H1 (cell line): ENCODE measurements around the gene KRCC1. TPM values are rescaled to one million over a fixed set of nuclear protein-coding genes. Genes with fewer than 3 reads are reported as not detected.

Source experiments
- CTCF ChIA-PET: fragments of 300-600 bp; sonication (Branson Sonifier 250); formaldehyde crosslinking; loops from one replicate; lab custom pipeline; 2021; ENCODE audit not compliant: partially characterized antibody; lab: Charles Lee
- POLR2A ChIA-PET: fragments of 300-600 bp; sonication (Branson Sonifier 250); formaldehyde crosslinking; loops from one replicate; lab custom pipeline; 2021; ENCODE audit warnings: inconsistent platforms; ENCODE audit not compliant: partially characterized antibody; lab: Charles Lee
- DNase-seq, 2 experiments: peaks; one replicate each; pipeline versions ENCODE4 v3.0.0 to v3.0.0-alpha.2; 2010 to 2022; ENCODE audit warnings: low spot score in 2 of 2, low read depth in 1 of 2, mixed read lengths in 1 of 2
- FAIRE-seq: peaks from 2 replicates; lab custom pipeline; 2011; peaks lifted over from hg19 to GRCh38; lab: Jason Lieb, UNC
- H2AFZ ChIP-seq: 2 replicates; pipeline ENCODE4 v1.8.1; 2012; ENCODE audit warnings: low read length, inconsistent platforms
- H2AK5ac ChIP-seq: 2 replicates; pipeline ENCODE4 v1.6.1; 2013; ENCODE audit warnings: low read depth, low read length
- H2BK120ac ChIP-seq: replicated peaks from 2 replicates; pipeline ENCODE3; 2013; ENCODE audit warnings: low read depth, low read length, inconsistent platforms
- H2BK12ac ChIP-seq: 2 replicates; pipeline ENCODE4 v1.6.1; 2013; ENCODE audit warnings: low read depth, low read length
- H2BK15ac ChIP-seq: 2 replicates; pipeline ENCODE4 v1.6.1; 2013; ENCODE audit warnings: low read length
- H2BK20ac ChIP-seq: 2 replicates; pipeline ENCODE4 v1.6.1; 2013; ENCODE audit warnings: low read length
- H2BK5ac ChIP-seq: 2 replicates; pipeline ENCODE4 v1.6.1; 2013; ENCODE audit warnings: low read depth, low read length
- H3K14ac ChIP-seq: 2 replicates; pipeline ENCODE4 v1.6.1; 2013; ENCODE audit warnings: inconsistent platforms; ENCODE audit not compliant: insufficient read length
- H3K18ac ChIP-seq: 2 replicates; pipeline ENCODE4 v1.6.1; 2013; ENCODE audit warnings: low read length; ENCODE audit errors: extremely low read depth
- H3K23ac ChIP-seq: 2 replicates; pipeline ENCODE4 v1.6.1; 2013; ENCODE audit warnings: inconsistent platforms; ENCODE audit not compliant: insufficient read length
- H3K23me2 ChIP-seq: 2 replicates; pipeline ENCODE4 v1.6.1; 2013; ENCODE audit warnings: low read depth, low read length
- H3K27ac ChIP-seq: 2 replicates; pipeline ENCODE4 v1.6.1; 2011; ENCODE audit warnings: low read depth, low read length, inconsistent platforms
- H3K27me3 ChIP-seq, 4 experiments: replicated peaks in 1 of 4; 1 replicate in 1 of 4; 2 replicates in 3 of 4; pipeline versions ENCODE4 v1.6.1 to v1.8.1; 2011 to 2013; ENCODE audit warnings: low read length in 3 of 4, mild to moderate bottlenecking in 3 of 4, inconsistent platforms in 2 of 4, mixed read lengths in 2 of 4, moderate library complexity in 1 of 4; ENCODE audit not compliant: control insufficient read depth in 3 of 4, insufficient read depth in 3 of 4; ENCODE audit errors: extremely low read depth in 1 of 4
- H3K36me3 ChIP-seq, 4 experiments: 2 replicates each; pipeline versions ENCODE4 v1.6.1 to v1.8.1; 2011 to 2013; ENCODE audit warnings: mild to moderate bottlenecking in 4 of 4, low read length in 3 of 4, moderate library complexity in 2 of 4, control low read depth in 1 of 4, inconsistent platforms in 1 of 4; ENCODE audit not compliant: insufficient read depth in 4 of 4, control insufficient read depth in 2 of 4
- H3K4ac ChIP-seq: replicated peaks from 2 replicates; pipeline ENCODE3; 2013; ENCODE audit warnings: low read length, low read depth, mixed read lengths, inconsistent platforms; ENCODE audit not compliant: insufficient read length
- H3K4me1 ChIP-seq, 4 experiments: replicated peaks in 1 of 4; 1 replicate in 1 of 4; 2 replicates in 3 of 4; pipeline versions ENCODE4 v1.6.1 to v1.8.1; 2011 to 2013; ENCODE audit warnings: low read length in 3 of 4, inconsistent platforms in 2 of 4, mixed read lengths in 1 of 4; ENCODE audit not compliant: insufficient read depth in 4 of 4, control insufficient read depth in 3 of 4
- H3K4me2 ChIP-seq, 2 experiments: 2 replicates each; pipeline versions ENCODE4 v1.6.1 to v1.8.1; 2011 to 2013; ENCODE audit warnings: low read depth in 2 of 2, low read length in 2 of 2, control low read depth in 1 of 2, inconsistent platforms in 1 of 2, mild to moderate bottlenecking in 1 of 2; ENCODE audit not compliant: insufficient read depth in 1 of 2
- H3K4me3 ChIP-seq, 4 experiments: fragments of 200-600, 300-600 bp in 1 of 4; sonication (generic), shearing (Covaris generic), sonication (Bioruptor Twin) in 1 of 4; 2 replicates each; pipeline versions ENCODE4 v1.5.1 to v1.8.1; 2011 to 2016; ENCODE audit warnings: low read length in 4 of 4, low read depth in 3 of 4, control low read depth in 2 of 4, inconsistent platforms in 2 of 4, mild to moderate bottlenecking in 2 of 4, mixed read lengths in 1 of 4, moderate library complexity in 1 of 4; ENCODE audit not compliant: insufficient read depth in 2 of 4; ENCODE audit errors: extremely low read depth in 1 of 4
- H3K56ac ChIP-seq: replicated peaks from 2 replicates; pipeline ENCODE3; 2013; ENCODE audit warnings: low read depth, mild to moderate bottlenecking, mixed read lengths, low read length, inconsistent platforms; ENCODE audit not compliant: insufficient read length
- H3K79me1 ChIP-seq: 2 replicates; pipeline ENCODE4 v1.6.1; 2013; ENCODE audit warnings: low read depth, low read length, control low read depth
- H3K79me2 ChIP-seq, 2 experiments: 2 replicates each; pipeline versions ENCODE4 v1.6.1 to v1.8.1; 2012 to 2013; ENCODE audit warnings: low read length in 2 of 2, mild to moderate bottlenecking in 2 of 2, inconsistent platforms in 1 of 2; ENCODE audit not compliant: insufficient read depth in 2 of 2, control insufficient read depth in 1 of 2
- H3K9ac ChIP-seq, 4 experiments: replicated peaks in 1 of 4; 1 replicate in 1 of 4; 2 replicates in 3 of 4; pipeline versions ENCODE4 v1.6.1 to v1.8.1; 2011 to 2013; ENCODE audit warnings: low read depth in 3 of 4, low read length in 3 of 4, control low read depth in 2 of 4, mild to moderate bottlenecking in 2 of 4, moderate library complexity in 2 of 4, inconsistent platforms in 1 of 4; ENCODE audit errors: extremely low read depth in 1 of 4
- H3K9me3 ChIP-seq, 2 experiments: 2 replicates each; pipeline versions ENCODE4 v1.6.1 to v1.8.1; 2012 to 2013; ENCODE audit warnings: mild to moderate bottlenecking in 2 of 2, moderate library complexity in 2 of 2, control low read depth in 1 of 2, inconsistent platforms in 1 of 2, low read depth in 1 of 2, low read length in 1 of 2, mixed read lengths in 1 of 2; ENCODE audit not compliant: insufficient read depth in 2 of 2
- H4K20me1 ChIP-seq, 2 experiments: replicated peaks in 1 of 2; 2 replicates each; pipeline versions ENCODE3 to v1.8.1; 2011 to 2013; ENCODE audit warnings: inconsistent platforms in 2 of 2, low read length in 2 of 2, mild to moderate bottlenecking in 1 of 2; ENCODE audit not compliant: insufficient read depth in 2 of 2, control insufficient read depth in 1 of 2
- H4K5ac ChIP-seq: 2 replicates; pipeline ENCODE4 v1.6.1; 2013; ENCODE audit warnings: low read length, low read depth, mixed read lengths, inconsistent platforms; ENCODE audit not compliant: insufficient read length
- H4K8ac ChIP-seq: 2 replicates; pipeline ENCODE4 v1.8.0; 2013; ENCODE audit warnings: mild to moderate bottlenecking, moderate library complexity, low read length, inconsistent platforms; ENCODE audit not compliant: insufficient read depth; ENCODE audit errors: extremely low read depth
- H4K91ac ChIP-seq: replicated peaks from 2 replicates; pipeline ENCODE3; 2013; ENCODE audit warnings: low read length, mixed read lengths, inconsistent platforms; ENCODE audit not compliant: insufficient read length
- BACH1 ChIP-seq: IDR thresholded peaks from 2 replicates; pipeline ENCODE4 v1.6.1; 2012; ENCODE audit warnings: low read length, improper control_type of control experiment
- BCL11A ChIP-seq, 2 experiments: IDR thresholded peaks; one replicate each; pipeline ENCODE4 v1.6.1; 2011; ENCODE audit warnings: low read depth in 2 of 2, low read length in 2 of 2, mild to moderate bottlenecking in 2 of 2
- CBX8 ChIP-seq: fragments of 300-800, 300-1000 bp; sonication (generic); IDR thresholded peaks from 2 replicates; pipeline ENCODE4 v1.7.1; 2016; ENCODE audit warnings: low read depth, low read length, borderline replicate concordance
- E2F6 ChIP-seq: IDR thresholded peaks from 2 replicates; pipeline ENCODE4 v1.6.1; 2012; ENCODE audit warnings: inconsistent platforms
- EP300 ChIP-seq, 2 experiments: IDR thresholded peaks; 1 replicate in 1 of 2; 2 replicates in 1 of 2; pipeline ENCODE4 v1.6.1; 2011 to 2012; ENCODE audit warnings: low read depth in 2 of 2, low read length in 2 of 2, mild to moderate bottlenecking in 2 of 2, borderline replicate concordance in 1 of 2, inconsistent platforms in 1 of 2, moderate library complexity in 1 of 2
- MAFK ChIP-seq: IDR thresholded peaks from 2 replicates; pipeline ENCODE4 v1.6.1; 2012; ENCODE audit warnings: low read depth, mild to moderate bottlenecking, improper control_type of control experiment, low read length
- POU5F1 ChIP-seq: IDR thresholded peaks from 2 replicates; pipeline ENCODE4 v1.6.1; 2011; ENCODE audit warnings: low read depth, mild to moderate bottlenecking, low read length, moderate library complexity
- RBBP5 ChIP-seq: IDR thresholded peaks from 2 replicates; pipeline ENCODE4 v1.7.1; 2012; ENCODE audit warnings: low read depth, mild to moderate bottlenecking, inconsistent platforms, low read length, moderate library complexity, borderline replicate concordance
- RNF2 ChIP-seq: fragments of 200-900, 300-1000 bp; sonication (generic); IDR thresholded peaks from 2 replicates; pipeline ENCODE4 v1.7.1; 2016; ENCODE audit warnings: borderline replicate concordance, low read depth, mild to moderate bottlenecking, antibody characterized with exemption, low read length; ENCODE audit not compliant: poor library complexity, severe bottlenecking; ENCODE audit errors: missing control alignments
- SP1 ChIP-seq: IDR thresholded peaks from 2 replicates; pipeline ENCODE4 v1.6.1; 2011; ENCODE audit warnings: low read depth, low read length
- TAF7 ChIP-seq: optimal IDR thresholded peaks from 2 replicates; pipeline ENCODE3; 2011; ENCODE audit warnings: low read depth, mild to moderate bottlenecking, inconsistent platforms, low read length, moderate library complexity, borderline replicate concordance
- TEAD4 ChIP-seq: IDR thresholded peaks from 2 replicates; pipeline ENCODE4 v1.6.1; 2012; ENCODE audit warnings: low read depth, low read length, inconsistent platforms, mixed read lengths
- ZNF274 ChIP-seq: IDR thresholded peaks from 2 replicates; pipeline ENCODE4 v1.7.0; 2012; ENCODE audit warnings: low read length, borderline replicate concordance; ENCODE audit errors: extremely low read depth
- WGBS, 2 experiments: shearing (Covaris generic) in 1 of 2; methylation state at CpG; one replicate each; pipeline versions ENCODE4 v1.1.6 to v1.1.7; 2013 to 2015; ENCODE audit warnings: low lambda C conversion rate in 2 of 2, mixed read lengths in 2 of 2, inconsistent platforms in 1 of 2, low coverage in 1 of 2, missing lambda C conversion rate in 1 of 2; ENCODE audit not compliant: insufficient replicate concordance in 2 of 2, insufficient coverage in 1 of 2, insufficient read length in 1 of 2; ENCODE audit errors: extremely low coverage in 1 of 2, missing lambda C conversion rate in 1 of 2; 5-methylcytosine and 5-hydroxymethylcytosine counted together
- polyA plus RNA-seq, 7 experiments: library from polyadenylated mRNA; depleted of rRNA in 3 of 7; stranded (reverse) in 5 of 7; unstranded in 2 of 7; fragments of >200 nt in 5 of 7; fragments of 200-250 nt in 2 of 7; gene quantifications; 1 replicate in 5 of 7; 2 replicates in 1 of 7; 4 replicates in 1 of 7; pipeline versions ENCODE4 v1.2.1 to v1.2.3, GENCODE V29; 2011 to 2013; ENCODE audit warnings: missing spikeins in 2 of 7, mixed read lengths in 2 of 7
- total RNA-seq: library from RNA; stranded (reverse); fragmentation: NEBNext Ultra II Directional; extraction: Animal tissue kit (Norgen Biotek cat#: 25700); gene quantifications from 2 replicates; pipeline ENCODE4 v1.2.1, GENCODE V29; 2021

The KRCC1 gene
- total and polyA plus RNA-seq, 2 of the 8 experiments (the other 6 are each of a cell fraction or from before 2014, with no cell fraction given), result 5.1 to 8.5 TPM

- no peak overlapping the region for H2BK5ac ChIP-seq
- no peaks in the 10 kb centered on the region for H4K20me1 ChIP-seq
- H3K79me2 ChIP-seq, result no peaks in the 10 kb centered on the region
- H2BK120ac ChIP-seq, result no peak overlapping the region
- no peak overlapping the region for H3K27ac ChIP-seq
- no peak overlapping the region for H4K8ac ChIP-seq
- H3K79me1 ChIP-seq, result no peaks in the 10 kb centered on the region
- no peak overlapping the region for H2BK20ac ChIP-seq
- no peaks in the 10 kb centered on the region for H3K23me2 ChIP-seq
- H3K14ac ChIP-seq, result no peak overlapping the region
- no peak overlapping the region for H3K18ac ChIP-seq
- FAIRE-seq (no peak), DNase-seq (no peak)
- H3K23ac ChIP-seq, result no peak overlapping the region
- WGBS, 2 experiments, result 80% methylated on average over 3 of the region's 3 CpGs; no CpG with 5 or more reads in 1 of the 2 experiments
- no peak overlapping the region; the same call in 1 of the 2 replicates for H2BK12ac ChIP-seq
- no peak overlapping the region for H3K9ac ChIP-seq
- H3K4me3 ChIP-seq, result no peak overlapping the region
- peaks cover 0 to 9% (median 2%) of the 10 kb centered on the region in 4 experiments; a peak in 5 of 7 replicates for H3K4me1 ChIP-seq
- no peak overlapping the region for H4K91ac ChIP-seq
- H4K5ac ChIP-seq, result no peak overlapping the region
- no peaks in the 10 kb centered on the region for H3K27me3 ChIP-seq
- H3K4ac ChIP-seq, result no peak overlapping the region
- no peak overlapping the region for H2AK5ac ChIP-seq
- POLR2A ChIA-PET, result interaction anchor here (0.9 kb wide), 1 partner anchor 79 kb away, joined by 3 read pairs; the partner anchor contains the start of gene RNU2-63P
- CTCF ChIA-PET, result interaction anchor here (1.2 to 4.2 kb wide), 2 partner anchors 8 to 34 kb away, joined by 3 to 26 read pairs; no protein-coding TSS in a partner anchor
- H2AFZ ChIP-seq, result no peak overlapping the region
- H3K4me2 ChIP-seq, result no peak overlapping the region
- H3K9me3 ChIP-seq, result no peaks in the 10 kb centered on the region
- H2BK15ac ChIP-seq, result no peak overlapping the region
- H3K56ac ChIP-seq, result no peak overlapping the region
- H3K36me3 ChIP-seq, result no peaks in the 10 kb centered on the region
- TF ChIP-seq ZNF274 (no peak), CBX8 (no peak), EP300 (IDR thresholded peaks at IDR 0.05; ENCODE audit: borderline replicate concordance in 1 of 2, low read depth in 2 of 2, low read length in 2 of 2) (no peak), MAFK (no peak), TEAD4 (no peak), SP1 (no peak), TAF7 (no peak), BACH1 (no peak), RBBP5 (no peak), POU5F1 (no peak), E2F6 (no peak), RNF2 (no peak), BCL11A (IDR thresholded peaks at IDR 0.05; ENCODE audit: low read depth in 2 of 2, low read length in 2 of 2) (no peak)
These were observed 39.4 kb upstream of the KRCC1 start for GRCh38 chr2:88095022-88095421.
